Stimulated activated CD4-positive, alpha-beta T cell treated with anti-CD3 and anti-CD28 coated beads, Interleukin-15, amount 100 ng/mL, for 24 hours (primary cell): ENCODE data around the gene ELOVL6.
"Not testable (repeated sequence)": the region's sequence is repeated elsewhere in the genome, so short reads cannot be mapped to it uniquely, and the experiment has no call there.

Source experiments
- DNase-seq: peaks from one replicate; pipeline ENCODE4 v3.0.0-alpha.2; 2020

Gene ELOVL6

GRCh38 chr4:110196206-110196870 lies 2.1 kb downstream of the ELOVL6 start:
- peak; percentile 69 for DNase-seq

GRCh38 chr4:110195561-110196205 lies 2.7 kb downstream of the ELOVL6 start:
- DNase-seq: no peak

- peak; percentile 77 for DNase-seq
These were observed 4.3 kb downstream of the ELOVL6 start for GRCh38 chr4:110193822-110194761.

- not testable (repeated sequence) for DNase-seq
These were observed 5.1 kb downstream of the ELOVL6 start for GRCh38 chr4:110193287-110193686.

- DNase-seq: no peak
These were observed 8.2 kb downstream of the ELOVL6 start for GRCh38 chr4:110190249-110190648.

GRCh38 chr4:110188113-110188512 lies 10.3 kb downstream of the ELOVL6 start:
- no peak for DNase-seq

GRCh38 chr4:110184791-110185155 lies 13.6 kb downstream of the ELOVL6 start:
- no peak for DNase-seq

- DNase-seq: no peak
These were observed 14.2 kb downstream of the ELOVL6 start for GRCh38 chr4:110184140-110184790.

GRCh38 chr4:110183643-110184042 lies 14.8 kb downstream of the ELOVL6 start:
- DNase-seq: no peak

- no peak for DNase-seq
These were observed 15.4 kb downstream of the ELOVL6 start for GRCh38 chr4:110183058-110183457.

GRCh38 chr4:110181890-110182289 lies 16.5 kb downstream of the ELOVL6 start:
- DNase-seq: no peak

GRCh38 chr4:110175634-110176033 lies 22.8 kb downstream of the ELOVL6 start:
- no peak for DNase-seq

- no peak for DNase-seq
These were observed 25.4 kb downstream of the ELOVL6 start for GRCh38 chr4:110172972-110173371.

GRCh38 chr4:110171971-110172370 lies 26.4 kb downstream of the ELOVL6 start:
- DNase-seq: no peak

- DNase-seq: no peak
These were observed 27.6 kb downstream of the ELOVL6 start for GRCh38 chr4:110170861-110171260.

GRCh38 chr4:110165382-110166286 lies 32.8 kb downstream of the ELOVL6 start:
- DNase-seq: peak; percentile 68

- DNase-seq: no peak
These were observed 33.6 kb downstream of the ELOVL6 start for GRCh38 chr4:110164856-110165255.

GRCh38 chr4:110164251-110164650 lies 34.2 kb downstream of the ELOVL6 start:
- peak; percentile 7 for DNase-seq

GRCh38 chr4:110163327-110164069 lies 34.9 kb downstream of the ELOVL6 start:
- DNase-seq: no peak

- DNase-seq: no peak
These were observed 37.8 kb downstream of the ELOVL6 start for GRCh38 chr4:110160618-110161017.

GRCh38 chr4:110159541-110159940 lies 38.9 kb downstream of the ELOVL6 start:
- no peak for DNase-seq
